ENCODE measurements around the gene PHGDH. TPM values are rescaled to one million over a fixed set of nuclear protein-coding genes. Genes with fewer than 3 reads are reported as not detected.

The PHGDH gene
- total and polyA plus RNA-seq, 2 of the 13 experiments (the other 11 are each of a cell fraction or from before 2014, with no cell fraction given) = 95.8 to 133 TPM

DNA sequence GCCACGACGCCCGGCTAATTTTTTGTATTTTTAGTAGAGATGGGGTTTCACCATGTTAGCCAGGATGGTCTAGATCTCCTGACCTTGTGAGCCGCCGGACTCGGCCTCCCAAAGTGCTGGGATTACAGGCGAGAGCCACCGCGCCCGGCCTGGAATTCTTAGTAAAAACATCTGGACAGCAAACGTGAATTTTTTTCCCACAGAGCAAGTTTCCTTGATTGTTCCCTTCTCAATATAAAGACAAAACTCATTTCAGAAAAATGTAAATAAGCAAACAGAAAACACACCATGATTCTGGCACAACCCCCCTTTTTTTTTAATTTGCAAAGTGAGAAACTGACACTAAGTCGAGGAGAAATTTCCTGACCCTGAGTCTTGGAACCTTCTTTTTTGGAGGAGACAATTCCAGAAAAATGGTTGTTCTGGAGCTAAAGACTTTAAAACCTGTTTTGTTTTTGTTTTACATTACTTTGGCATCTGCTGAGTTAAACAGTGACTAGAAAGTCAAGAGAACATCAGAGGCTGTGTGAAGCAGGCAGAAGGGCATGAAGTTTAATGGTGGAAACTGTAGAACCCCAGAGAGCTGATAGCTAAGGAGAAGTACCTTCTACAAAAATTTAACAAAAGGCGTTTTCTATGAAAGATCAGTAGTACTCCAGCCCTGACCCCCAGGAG, 67.3 kb downstream of the PHGDH start (continued):
- TF ChIP-seq ZNF230 (CRISPR knock-in tag; IDR thresholded peaks at IDR 0.05) = no peak
- no peak for TF ChIP-seq RFXAP (CRISPR knock-in tag; IDR thresholded peaks at IDR 0.05; ENCODE audit: borderline replicate concordance)
- TF ChIP-seq PPARG (CRISPR knock-in tag; conservative IDR thresholded peaks at IDR 0.05) = 0 out of 2 replicates have a peak, but pooled peaks have one; percentile 22
- peak; percentile 45; the same call in 1 of the 2 replicates for TF ChIP-seq ELF4 (CRISPR knock-in tag; IDR thresholded peaks at IDR 0.05; ENCODE audit: borderline replicate concordance)
- no peak for TF ChIP-seq ATF7 (IDR thresholded peaks at IDR 0.05)
- TF ChIP-seq ATF7 (CRISPR knock-in tag; IDR thresholded peaks at IDR 0.05) = no peak
- no peak for TF ChIP-seq HMGA1 (CRISPR knock-in tag; conservative IDR thresholded peaks at IDR 0.05)
- no peak for TF ChIP-seq NFYC (CRISPR knock-in tag; IDR thresholded peaks at IDR 0.05)
- TF ChIP-seq ZNF674 (CRISPR knock-in tag; IDR thresholded peaks at IDR 0.05; ENCODE audit: low read depth) = no peak
- TF ChIP-seq, protein P1, sequence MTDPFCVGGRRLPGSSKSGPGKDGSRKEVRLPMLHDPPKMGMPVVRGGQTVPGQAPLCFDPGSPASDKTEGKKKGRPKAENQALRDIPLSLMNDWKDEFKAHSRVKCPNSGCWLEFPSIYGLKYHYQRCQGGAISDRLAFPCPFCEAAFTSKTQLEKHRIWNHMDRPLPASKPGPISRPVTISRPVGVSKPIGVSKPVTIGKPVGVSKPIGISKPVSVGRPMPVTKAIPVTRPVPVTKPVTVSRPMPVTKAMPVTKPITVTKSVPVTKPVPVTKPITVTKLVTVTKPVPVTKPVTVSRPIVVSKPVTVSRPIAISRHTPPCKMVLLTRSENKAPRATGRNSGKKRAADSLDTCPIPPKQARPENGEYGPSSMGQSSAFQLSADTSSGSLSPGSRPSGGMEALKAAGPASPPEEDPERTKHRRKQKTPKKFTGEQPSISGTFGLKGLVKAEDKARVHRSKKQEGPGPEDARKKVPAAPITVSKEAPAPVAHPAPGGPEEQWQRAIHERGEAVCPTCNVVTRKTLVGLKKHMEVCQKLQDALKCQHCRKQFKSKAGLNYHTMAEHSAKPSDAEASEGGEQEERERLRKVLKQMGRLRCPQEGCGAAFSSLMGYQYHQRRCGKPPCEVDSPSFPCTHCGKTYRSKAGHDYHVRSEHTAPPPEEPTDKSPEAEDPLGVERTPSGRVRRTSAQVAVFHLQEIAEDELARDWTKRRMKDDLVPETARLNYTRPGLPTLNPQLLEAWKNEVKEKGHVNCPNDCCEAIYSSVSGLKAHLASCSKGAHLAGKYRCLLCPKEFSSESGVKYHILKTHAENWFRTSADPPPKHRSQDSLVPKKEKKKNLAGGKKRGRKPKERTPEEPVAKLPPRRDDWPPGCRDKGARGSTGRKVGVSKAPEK (CRISPR knock-in tag; IDR thresholded peaks at IDR 0.05; ENCODE audit: borderline replicate concordance) = no peak
- no peak for TF ChIP-seq SNRNP70 (IDR thresholded peaks at IDR 0.05; ENCODE audit: low read depth, low read length)
- TF ChIP-seq CENPX (CRISPR knock-in tag; IDR thresholded peaks at IDR 0.05) = no peak
- TF ChIP-seq, protein P2, sequence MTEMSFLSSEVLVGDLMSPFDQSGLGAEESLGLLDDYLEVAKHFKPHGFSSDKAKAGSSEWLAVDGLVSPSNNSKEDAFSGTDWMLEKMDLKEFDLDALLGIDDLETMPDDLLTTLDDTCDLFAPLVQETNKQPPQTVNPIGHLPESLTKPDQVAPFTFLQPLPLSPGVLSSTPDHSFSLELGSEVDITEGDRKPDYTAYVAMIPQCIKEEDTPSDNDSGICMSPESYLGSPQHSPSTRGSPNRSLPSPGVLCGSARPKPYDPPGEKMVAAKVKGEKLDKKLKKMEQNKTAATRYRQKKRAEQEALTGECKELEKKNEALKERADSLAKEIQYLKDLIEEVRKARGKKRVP (CRISPR knock-in tag; IDR thresholded peaks at IDR 0.05) = no peak
- TF ChIP-seq NAIF1 (CRISPR knock-in tag; IDR thresholded peaks at IDR 0.05; ENCODE audit: borderline replicate concordance) = no peak
- TF ChIP-seq POLR2AphosphoS5 (IDR thresholded peaks at IDR 0.05; ENCODE audit: low read depth, low read length) = peak; percentile 62
- no peak for TF ChIP-seq FOXP1 (IDR thresholded peaks at IDR 0.05)
- 0 out of 2 replicates have a peak, but pooled peaks have one; percentile 5 for TF ChIP-seq FOXP1 (CRISPR knock-in tag; IDR thresholded peaks at IDR 0.05)
- peak; percentile 26 for TF ChIP-seq ASH2L (IDR thresholded peaks at IDR 0.05; ENCODE audit: insufficient read length, low read depth, low read length)
- no peak for TF ChIP-seq SAFB2 (CRISPR knock-in tag; IDR thresholded peaks at IDR 0.05; ENCODE audit: borderline replicate concordance, low read depth)
- TF ChIP-seq NFKBIZ (CRISPR knock-in tag; IDR thresholded peaks at IDR 0.05) = no peak
- TF ChIP-seq ZNF615 (CRISPR knock-in tag; IDR thresholded peaks at IDR 0.05; ENCODE audit: borderline replicate concordance) = no peak
- TF ChIP-seq, protein P3, sequence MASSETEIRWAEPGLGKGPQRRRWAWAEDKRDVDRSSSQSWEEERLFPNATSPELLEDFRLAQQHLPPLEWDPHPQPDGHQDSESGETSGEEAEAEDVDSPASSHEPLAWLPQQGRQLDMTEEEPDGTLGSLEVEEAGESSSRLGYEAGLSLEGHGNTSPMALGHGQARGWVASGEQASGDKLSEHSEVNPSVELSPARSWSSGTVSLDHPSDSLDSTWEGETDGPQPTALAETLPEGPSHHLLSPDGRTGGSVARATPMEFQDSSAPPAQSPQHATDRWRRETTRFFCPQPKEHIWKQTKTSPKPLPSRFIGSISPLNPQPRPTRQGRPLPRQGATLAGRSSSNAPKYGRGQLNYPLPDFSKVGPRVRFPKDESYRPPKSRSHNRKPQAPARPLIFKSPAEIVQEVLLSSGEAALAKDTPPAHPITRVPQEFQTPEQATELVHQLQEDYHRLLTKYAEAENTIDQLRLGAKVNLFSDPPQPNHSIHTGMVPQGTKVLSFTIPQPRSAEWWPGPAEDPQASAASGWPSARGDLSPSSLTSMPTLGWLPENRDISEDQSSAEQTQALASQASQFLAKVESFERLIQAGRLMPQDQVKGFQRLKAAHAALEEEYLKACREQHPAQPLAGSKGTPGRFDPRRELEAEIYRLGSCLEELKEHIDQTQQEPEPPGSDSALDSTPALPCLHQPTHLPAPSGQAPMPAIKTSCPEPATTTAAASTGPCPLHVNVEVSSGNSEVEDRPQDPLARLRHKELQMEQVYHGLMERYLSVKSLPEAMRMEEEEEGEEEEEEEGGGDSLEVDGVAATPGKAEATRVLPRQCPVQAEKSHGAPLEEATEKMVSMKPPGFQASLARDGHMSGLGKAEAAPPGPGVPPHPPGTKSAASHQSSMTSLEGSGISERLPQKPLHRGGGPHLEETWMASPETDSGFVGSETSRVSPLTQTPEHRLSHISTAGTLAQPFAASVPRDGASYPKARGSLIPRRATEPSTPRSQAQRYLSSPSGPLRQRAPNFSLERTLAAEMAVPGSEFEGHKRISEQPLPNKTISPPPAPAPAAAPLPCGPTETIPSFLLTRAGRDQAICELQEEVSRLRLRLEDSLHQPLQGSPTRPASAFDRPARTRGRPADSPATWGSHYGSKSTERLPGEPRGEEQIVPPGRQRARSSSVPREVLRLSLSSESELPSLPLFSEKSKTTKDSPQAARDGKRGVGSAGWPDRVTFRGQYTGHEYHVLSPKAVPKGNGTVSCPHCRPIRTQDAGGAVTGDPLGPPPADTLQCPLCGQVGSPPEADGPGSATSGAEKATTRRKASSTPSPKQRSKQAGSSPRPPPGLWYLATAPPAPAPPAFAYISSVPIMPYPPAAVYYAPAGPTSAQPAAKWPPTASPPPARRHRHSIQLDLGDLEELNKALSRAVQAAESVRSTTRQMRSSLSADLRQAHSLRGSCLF (CRISPR knock-in tag; IDR thresholded peaks at IDR 0.05; ENCODE audit: borderline replicate concordance) = no peak
- TF ChIP-seq ZNF543 (CRISPR knock-in tag; IDR thresholded peaks at IDR 0.05) = no peak

Measured in HepG2 (cell line).